K562 (cell line): ENCODE measurements around the gene CMSS1. TPM values are rescaled to one million over a fixed set of nuclear protein-coding genes. Genes with fewer than 3 reads are reported as not detected.

ENCODE experiments used
- ATAC-seq: fragments of 200-7000 bp; cut with Tn5 transposase; 3 replicates; pipeline ENCODE4 v1.9.1; 2020; ENCODE audit warnings: moderate library complexity
- BruUV-seq: library from RNA; stranded (reverse); fragments of 400-500 nt; replicated peaks from 2 replicates; lab custom pipeline; 2021; lab: Mats Ljungman, UMichigan
- CTCF ChIA-PET: fragments of 300-600 bp; formaldehyde crosslinking; extraction: SDS; loops from one replicate; lab custom pipeline; 2021; ENCODE audit warnings: low intra/inter-chr PET ratio; lab: Yijun Ruan, JAX
- POLR2A ChIA-PET: fragments of 300-600, 350-650 bp; sonication (Branson Sonifier 250); formaldehyde crosslinking; extraction: SDS; loops from one replicate; lab custom pipeline; 2021; ENCODE audit warnings: antibody characterized with exemption, inconsistent platforms; lab: Yijun Ruan, JAX
- DNase-seq, 4 experiments: peaks; one replicate each; pipeline versions ENCODE4 v3.0.0 to v3.0.0-alpha.2; 2011 to 2018; ENCODE audit warnings: low spot score in 3 of 4, mixed read lengths in 3 of 4; ENCODE audit errors: extremely low read depth in 1 of 4
- FAIRE-seq: peaks from 2 replicates; lab custom pipeline; 2011; peaks lifted over from hg19 to GRCh38; lab: Jason Lieb, UNC
- H2AFZ ChIP-seq: 2 replicates; pipeline ENCODE4 v1.6.0; 2011; ENCODE audit warnings: low read depth, low read length, control low read depth, inconsistent platforms
- H3K27ac ChIP-seq: fragments of 200-600 bp; 3 replicates; pipeline ENCODE4 v1.8.0; 2011; ENCODE audit warnings: low read depth, mild to moderate bottlenecking, control low read depth, inconsistent platforms, low read length, moderate library complexity, mixed read lengths; ENCODE audit errors: extremely low read depth
- H3K27me3 ChIP-seq, 2 experiments: fragments of 300-600 bp in 1 of 2; 2 replicates in 1 of 2; 3 replicates in 1 of 2; pipeline versions ENCODE4 v1.6.0 to v1.8.0; 2011; ENCODE audit warnings: inconsistent platforms in 2 of 2, low read length in 2 of 2, mild to moderate bottlenecking in 1 of 2, mixed read lengths in 1 of 2, moderate library complexity in 1 of 2; ENCODE audit not compliant: control insufficient read depth in 2 of 2, insufficient read depth in 2 of 2
- H3K36me3 ChIP-seq: fragments of 300-600 bp; 3 replicates; pipeline ENCODE4 v1.8.0; 2011; ENCODE audit warnings: mild to moderate bottlenecking, low read length, inconsistent platforms; ENCODE audit not compliant: control insufficient read depth, insufficient read depth
- H3K4me1 ChIP-seq, 2 experiments: fragments of 200-600 bp in 1 of 2; replicated peaks in 1 of 2; 2 replicates in 1 of 2; 3 replicates in 1 of 2; pipeline versions ENCODE4 v1.5.1 to v1.8.0; 2011; ENCODE audit warnings: inconsistent platforms in 2 of 2, low read length in 2 of 2, mild to moderate bottlenecking in 1 of 2, mixed read lengths in 1 of 2, moderate library complexity in 1 of 2; ENCODE audit not compliant: control insufficient read depth in 2 of 2, insufficient read depth in 2 of 2
- H3K4me2 ChIP-seq: 2 replicates; pipeline ENCODE4 v1.6.1; 2011; ENCODE audit warnings: low read length, control low read depth, inconsistent platforms, mixed read lengths; ENCODE audit not compliant: insufficient read depth
- H3K4me3 ChIP-seq: fragments of 200-600 bp; sonication (generic), shearing (Covaris generic); 2 replicates; pipeline ENCODE4 v1.5.1; 2016; ENCODE audit warnings: control low read depth, inconsistent platforms
- H3K79me2 ChIP-seq: fragments of 200-600 bp; 3 replicates; pipeline ENCODE4 v1.8.0; 2011; ENCODE audit warnings: low read length, inconsistent platforms; ENCODE audit not compliant: control insufficient read depth, insufficient read depth
- H3K9ac ChIP-seq, 2 experiments: 2 replicates each; pipeline versions ENCODE4 v1.6.0 to v1.6.1; 2011; ENCODE audit warnings: low read depth in 2 of 2, low read length in 2 of 2, control low read depth in 1 of 2, inconsistent platforms in 1 of 2, mild to moderate bottlenecking in 1 of 2, mixed read lengths in 1 of 2; ENCODE audit not compliant: insufficient read depth in 1 of 2
- H3K9me1 ChIP-seq: one replicate; pipeline ENCODE4 v1.6.0; 2011; ENCODE audit warnings: inconsistent platforms, mild to moderate bottlenecking, low read length, moderate library complexity; ENCODE audit not compliant: control insufficient read depth, insufficient read depth
- H3K9me3 ChIP-seq: replicated peaks from 2 replicates; pipeline ENCODE4 v1.5.1; 2011; ENCODE audit warnings: low read depth, low read length, inconsistent platforms; ENCODE audit not compliant: control insufficient read depth, insufficient read depth
- H4K20me1 ChIP-seq: replicated peaks from 2 replicates; pipeline ENCODE4 v1.6.1; 2011; ENCODE audit warnings: low read length, inconsistent platforms, mixed read lengths; ENCODE audit not compliant: control insufficient read depth, insufficient read depth
- BACH1 ChIP-seq: fragments of 200-800 bp; sonication (Bioruptor generic); IDR thresholded peaks from 2 replicates; pipeline ENCODE4 v1.6.1; 2016; ENCODE audit warnings: missing genetic modification characterization, missing compliant biosample characterization
- DMBX1 ChIP-seq: fragments of 250-450 bp; sonication (Bioruptor Pico); IDR thresholded peaks from 2 replicates; pipeline ENCODE4 v1.8.0; 2022; ENCODE audit warnings: inconsistent platforms, mild to moderate bottlenecking, moderate library complexity, borderline replicate concordance
- E2F3 ChIP-seq: fragments of 250-450 bp; sonication (Bioruptor Pico); IDR thresholded peaks from 2 replicates; pipeline ENCODE4 v1.4.0; 2020; ENCODE audit warnings: mild to moderate bottlenecking
- JUNB ChIP-seq: fragments of 450-650 bp; formaldehyde crosslinking; conservative IDR thresholded peaks from 2 replicates; pipeline ENCODE4 v1.4.0; 2020; ENCODE audit warnings: mild to moderate bottlenecking
- PHB ChIP-seq: fragments of 250-450 bp; sonication (Bioruptor Pico); IDR thresholded peaks from 2 replicates; pipeline ENCODE4 v1.5.0; 2021
- PML ChIP-seq: IDR thresholded peaks from 2 replicates; pipeline ENCODE4 v1.6.1; 2012; ENCODE audit warnings: low read length, inconsistent platforms
- RBM15 ChIP-seq: fragments of 200-400 bp; formaldehyde crosslinking; IDR thresholded peaks from 2 replicates; pipeline ENCODE4 v1.6.1; 2018; ENCODE audit warnings: mild to moderate bottlenecking, low read length, moderate library complexity; ENCODE audit not compliant: insufficient read depth
- RCOR1 ChIP-seq, 2 experiments: IDR thresholded peaks; 2 replicates each; pipeline ENCODE4 v1.6.1; 2012; ENCODE audit warnings: low read depth in 2 of 2, low read length in 2 of 2, borderline replicate concordance in 1 of 2, improper control_type of control experiment in 1 of 2
- ZFP30 ChIP-seq: fragments of 250-450 bp; sonication (Bioruptor Pico); IDR thresholded peaks from 2 replicates; pipeline ENCODE4 v1.8.0; 2022; ENCODE audit warnings: moderate library complexity, mild to moderate bottlenecking, inconsistent platforms, borderline replicate concordance
- ZNF316 ChIP-seq: fragments of 450-650 bp; IDR thresholded peaks from 2 replicates; pipeline ENCODE4 v1.6.1; 2016
- ZNF354B ChIP-seq: fragments of 250-450 bp; sonication (Bioruptor Pico); IDR thresholded peaks from 2 replicates; pipeline ENCODE4 v1.4.0; 2020
- ZNF785 ChIP-seq: fragments of 250-450 bp; sonication (Bioruptor Pico); IDR thresholded peaks from 2 replicates; pipeline ENCODE4 v1.4.0; 2020; ENCODE audit warnings: mild to moderate bottlenecking
- ZSCAN29 ChIP-seq: fragments of 450-650 bp; IDR thresholded peaks from 2 replicates; pipeline ENCODE4 v1.6.1; 2017
- WGBS: fragments of 100-300 bp; shearing (Covaris generic); methylation state at CpG from one replicate; pipeline ENCODE4 v1.1.6; 2016; ENCODE audit warnings: low coverage, mixed read lengths; ENCODE audit not compliant: insufficient coverage; ENCODE audit errors: missing lambda C conversion rate; 5-methylcytosine and 5-hydroxymethylcytosine counted together
- in situ Hi-C: fragments of 300-500 bp; cut with MboI; formaldehyde crosslinking; loops from 4 replicates; pipeline ENCODE4 v1.15.0; 2018; ENCODE audit warnings: inconsistent platforms, mixed read lengths
- intact Hi-C: fragments of 100-400 bp; cut with micrococcal nuclease; formaldehyde crosslinking; loops from 2 replicates; pipeline ENCODE4 v1.14.2; 2022
- polyA plus RNA-seq, 8 experiments: library from polyadenylated mRNA; depleted of rRNA in 4 of 8; stranded (reverse) in 5 of 8; unstranded in 3 of 8; fragments of >200 nt; fragmentation: Nextera tagmentation in 2 of 8; fragmentation: Illumina TruSeq in 1 of 8; extraction: Ambion mirVana in 2 of 8; extraction: Trizol in 1 of 8; gene quantifications; 2 replicates each; pipeline versions ENCODE4 v1.2.1 to v1.2.3, GENCODE V29; 2011 to 2014; ENCODE audit warnings: inconsistent platforms in 1 of 8, missing spikeins in 1 of 8
- total RNA-seq, 7 experiments: library from RNA; depleted of rRNA in 6 of 7; stranded (reverse); fragments of >200 nt in 6 of 7; fragmentation: Illumina TruSeq in 2 of 7; extraction: Trizol in 2 of 7; gene quantifications; 2 replicates each; pipeline versions ENCODE4 v1.2.1 to v1.2.3, GENCODE V29; 2011 to 2021; ENCODE audit warnings: low replicate concordance in 1 of 7
- TF ChIP-seq, protein P1 (sequence below): sonication (generic); formaldehyde crosslinking; IDR thresholded peaks from 2 replicates; pipeline ENCODE4 v1.8.1; 2023; ENCODE audit warnings: missing genetic modification reagents, mild to moderate bottlenecking, borderline replicate concordance
- TF ChIP-seq, protein P2 (sequence below): sonication (generic); formaldehyde crosslinking; IDR thresholded peaks from 2 replicates; pipeline ENCODE4 v1.8.0; 2022; ENCODE audit warnings: mild to moderate bottlenecking, missing genetic modification reagents

CMSS1 gene
- total and polyA plus RNA-seq, 9 of the 15 experiments (the other 6 are each of a cell fraction or from before 2014, with no cell fraction given): 46.9 to 109 (median 72.3) TPM

DNA sequence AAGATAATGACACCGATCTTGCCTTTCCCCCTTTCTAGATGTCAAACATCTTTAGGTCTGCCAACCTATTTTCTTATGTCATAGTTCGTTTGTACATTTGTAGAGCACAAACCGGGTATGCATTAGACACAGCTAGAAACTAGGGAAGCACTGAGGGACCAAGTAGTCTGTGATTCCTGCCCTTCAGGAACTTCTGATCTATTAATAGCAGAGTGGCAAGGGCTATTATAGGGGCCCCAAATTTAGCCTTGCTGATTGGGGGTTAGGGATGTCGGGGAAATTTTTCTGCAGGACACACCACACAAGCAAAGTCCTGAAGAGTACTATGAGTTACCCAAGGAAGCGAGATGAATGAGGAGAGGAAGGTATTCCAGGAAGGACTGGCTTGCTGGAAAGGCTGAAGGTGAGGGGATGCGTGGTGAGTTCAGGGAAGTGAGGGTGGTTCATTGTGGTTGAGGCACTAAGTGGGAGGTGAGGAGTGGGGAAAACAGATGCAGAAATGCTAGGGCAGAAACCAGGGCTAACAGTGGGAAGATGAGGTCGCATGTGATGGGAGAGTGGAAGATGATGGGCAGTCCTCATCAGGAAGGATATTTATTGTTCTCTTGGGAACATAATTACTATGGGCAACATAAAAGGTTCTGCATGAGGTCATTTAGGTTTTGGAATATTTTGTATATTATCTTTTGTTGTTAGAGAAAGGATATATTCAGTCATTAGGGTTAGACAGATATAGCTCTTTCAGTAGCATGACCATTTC, 144.3 kb downstream of the CMSS1 start:
- no peak for ATAC-seq
- no peaks in the 10 kb centered on the region for H3K27me3 ChIP-seq
- no peak overlapping the region for H3K27ac ChIP-seq
- no peaks in the 10 kb centered on the region for H4K20me1 ChIP-seq
- intact Hi-C loops (no loop called here), in situ Hi-C loops (no loop called here)
- 74% methylated on average over 7 of the region's 7 CpGs for WGBS
- H3K4me3 ChIP-seq: no peak overlapping the region
- DNase-seq: no peak
- no peak for FAIRE-seq
- H3K4me2 ChIP-seq: no peak overlapping the region
- H3K4me1 ChIP-seq: no peaks in the 10 kb centered on the region
- ChIA-PET POLR2A (no interaction called here), CTCF (no interaction called here)
- no peaks in the 10 kb centered on the region for H3K79me2 ChIP-seq
- H3K36me3 ChIP-seq: no peaks in the 10 kb centered on the region
- BruUV-seq: no TSS peak
- H3K9me1 ChIP-seq: no peaks in the 10 kb centered on the region
- no peak overlapping the region for H3K9ac ChIP-seq
- no peak overlapping the region for H2AFZ ChIP-seq
- no peaks in the 10 kb centered on the region for H3K9me3 ChIP-seq
- TF ChIP-seq PML (no peak), BACH1 (no peak), RCOR1 (IDR thresholded peaks at IDR 0.05; ENCODE audit: borderline replicate concordance in 1 of 2, low read depth in 2 of 2, low read length in 2 of 2) (no peak), E2F3 (CRISPR knock-in tag) (no peak), PHB (no peak), ZSCAN29 (no peak), ZNF354B (CRISPR knock-in tag) (no peak), DMBX1 (CRISPR knock-in tag) (no peak), RBM15 (no peak), ZNF316 (no peak), JUNB (CRISPR knock-in tag) (no peak), ZFP30 (CRISPR knock-in tag) (no peak), ZNF785 (no peak)
- TF ChIP-seq, protein P1, sequence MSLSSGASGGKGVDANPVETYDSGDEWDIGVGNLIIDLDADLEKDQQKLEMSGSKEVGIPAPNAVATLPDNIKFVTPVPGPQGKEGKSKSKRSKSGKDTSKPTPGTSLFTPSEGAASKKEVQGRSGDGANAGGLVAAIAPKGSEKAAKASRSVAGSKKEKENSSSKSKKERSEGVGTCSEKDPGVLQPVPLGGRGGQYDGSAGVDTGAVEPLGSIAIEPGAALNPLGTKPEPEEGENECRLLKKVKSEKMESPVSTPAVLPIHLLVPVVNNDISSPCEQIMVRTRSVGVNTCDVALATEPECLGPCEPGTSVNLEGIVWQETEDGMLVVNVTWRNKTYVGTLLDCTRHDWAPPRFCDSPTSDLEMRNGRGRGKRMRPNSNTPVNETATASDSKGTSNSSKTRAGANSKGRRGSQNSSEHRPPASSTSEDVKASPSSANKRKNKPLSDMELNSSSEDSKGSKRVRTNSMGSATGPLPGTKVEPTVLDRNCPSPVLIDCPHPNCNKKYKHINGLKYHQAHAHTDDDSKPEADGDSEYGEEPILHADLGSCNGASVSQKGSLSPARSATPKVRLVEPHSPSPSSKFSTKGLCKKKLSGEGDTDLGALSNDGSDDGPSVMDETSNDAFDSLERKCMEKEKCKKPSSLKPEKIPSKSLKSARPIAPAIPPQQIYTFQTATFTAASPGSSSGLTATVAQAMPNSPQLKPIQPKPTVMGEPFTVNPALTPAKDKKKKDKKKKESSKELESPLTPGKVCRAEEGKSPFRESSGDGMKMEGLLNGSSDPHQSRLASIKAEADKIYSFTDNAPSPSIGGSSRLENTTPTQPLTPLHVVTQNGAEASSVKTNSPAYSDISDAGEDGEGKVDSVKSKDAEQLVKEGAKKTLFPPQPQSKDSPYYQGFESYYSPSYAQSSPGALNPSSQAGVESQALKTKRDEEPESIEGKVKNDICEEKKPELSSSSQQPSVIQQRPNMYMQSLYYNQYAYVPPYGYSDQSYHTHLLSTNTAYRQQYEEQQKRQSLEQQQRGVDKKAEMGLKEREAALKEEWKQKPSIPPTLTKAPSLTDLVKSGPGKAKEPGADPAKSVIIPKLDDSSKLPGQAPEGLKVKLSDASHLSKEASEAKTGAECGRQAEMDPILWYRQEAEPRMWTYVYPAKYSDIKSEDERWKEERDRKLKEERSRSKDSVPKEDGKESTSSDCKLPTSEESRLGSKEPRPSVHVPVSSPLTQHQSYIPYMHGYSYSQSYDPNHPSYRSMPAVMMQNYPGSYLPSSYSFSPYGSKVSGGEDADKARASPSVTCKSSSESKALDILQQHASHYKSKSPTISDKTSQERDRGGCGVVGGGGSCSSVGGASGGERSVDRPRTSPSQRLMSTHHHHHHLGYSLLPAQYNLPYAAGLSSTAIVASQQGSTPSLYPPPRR (CRISPR knock-in tag): no peak
- TF ChIP-seq, protein P2, sequence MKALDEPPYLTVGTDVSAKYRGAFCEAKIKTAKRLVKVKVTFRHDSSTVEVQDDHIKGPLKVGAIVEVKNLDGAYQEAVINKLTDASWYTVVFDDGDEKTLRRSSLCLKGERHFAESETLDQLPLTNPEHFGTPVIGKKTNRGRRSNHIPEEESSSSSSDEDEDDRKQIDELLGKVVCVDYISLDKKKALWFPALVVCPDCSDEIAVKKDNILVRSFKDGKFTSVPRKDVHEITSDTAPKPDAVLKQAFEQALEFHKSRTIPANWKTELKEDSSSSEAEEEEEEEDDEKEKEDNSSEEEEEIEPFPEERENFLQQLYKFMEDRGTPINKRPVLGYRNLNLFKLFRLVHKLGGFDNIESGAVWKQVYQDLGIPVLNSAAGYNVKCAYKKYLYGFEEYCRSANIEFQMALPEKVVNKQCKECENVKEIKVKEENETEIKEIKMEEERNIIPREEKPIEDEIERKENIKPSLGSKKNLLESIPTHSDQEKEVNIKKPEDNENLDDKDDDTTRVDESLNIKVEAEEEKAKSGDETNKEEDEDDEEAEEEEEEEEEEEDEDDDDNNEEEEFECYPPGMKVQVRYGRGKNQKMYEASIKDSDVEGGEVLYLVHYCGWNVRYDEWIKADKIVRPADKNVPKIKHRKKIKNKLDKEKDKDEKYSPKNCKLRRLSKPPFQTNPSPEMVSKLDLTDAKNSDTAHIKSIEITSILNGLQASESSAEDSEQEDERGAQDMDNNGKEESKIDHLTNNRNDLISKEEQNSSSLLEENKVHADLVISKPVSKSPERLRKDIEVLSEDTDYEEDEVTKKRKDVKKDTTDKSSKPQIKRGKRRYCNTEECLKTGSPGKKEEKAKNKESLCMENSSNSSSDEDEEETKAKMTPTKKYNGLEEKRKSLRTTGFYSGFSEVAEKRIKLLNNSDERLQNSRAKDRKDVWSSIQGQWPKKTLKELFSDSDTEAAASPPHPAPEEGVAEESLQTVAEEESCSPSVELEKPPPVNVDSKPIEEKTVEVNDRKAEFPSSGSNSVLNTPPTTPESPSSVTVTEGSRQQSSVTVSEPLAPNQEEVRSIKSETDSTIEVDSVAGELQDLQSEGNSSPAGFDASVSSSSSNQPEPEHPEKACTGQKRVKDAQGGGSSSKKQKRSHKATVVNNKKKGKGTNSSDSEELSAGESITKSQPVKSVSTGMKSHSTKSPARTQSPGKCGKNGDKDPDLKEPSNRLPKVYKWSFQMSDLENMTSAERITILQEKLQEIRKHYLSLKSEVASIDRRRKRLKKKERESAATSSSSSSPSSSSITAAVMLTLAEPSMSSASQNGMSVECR (CRISPR knock-in tag): no peak
